HepG2 (cell line): ENCODE data around the gene BHLHE23. TPM values are rescaled to one million over a fixed set of nuclear protein-coding genes. Genes with fewer than 3 reads are reported as not detected.

ENCODE experiments used
- BCLAF1 ChIP-seq: fragments of 450-650 bp; IDR thresholded peaks from 2 replicates; pipeline ENCODE4 v1.6.1; 2017; ENCODE audit warnings: mild to moderate bottlenecking
- EZH2 ChIP-seq: conservative IDR thresholded peaks from 2 replicates; pipeline ENCODE4 v1.6.1; 2012; ENCODE audit warnings: mild to moderate bottlenecking, low read depth, low read length, moderate library complexity
- FOSL2 ChIP-seq: sonication (generic); formaldehyde crosslinking; IDR thresholded peaks from 2 replicates; pipeline ENCODE4 v1.4.0; 2020; ENCODE audit warnings: missing genetic modification reagents
- SRSF4 ChIP-seq: fragments of 200-400 bp; formaldehyde crosslinking; IDR thresholded peaks from one replicate; pipeline ENCODE4 v1.6.1; 2018; ENCODE audit warnings: mild to moderate bottlenecking, low read depth, low read length, moderate library complexity; ENCODE audit not compliant: poor library complexity, severe bottlenecking
- ZNF17 ChIP-seq: sonication (generic); formaldehyde crosslinking; IDR thresholded peaks from 2 replicates; pipeline ENCODE4 v1.5.0; 2020; ENCODE audit warnings: mild to moderate bottlenecking, missing genetic modification reagents
- ZNF564 ChIP-seq: sonication (generic); formaldehyde crosslinking; IDR thresholded peaks from 2 replicates; pipeline ENCODE4 v1.8.1; 2023; ENCODE audit warnings: mild to moderate bottlenecking, missing genetic modification reagents
- ZXDC ChIP-seq: sonication (generic); formaldehyde crosslinking; IDR thresholded peaks from 2 replicates; pipeline ENCODE4 v1.5.0; 2020; ENCODE audit warnings: mild to moderate bottlenecking, missing genetic modification reagents
- polyA plus RNA-seq, 8 experiments: library from polyadenylated mRNA; depleted of rRNA in 3 of 8; stranded (reverse) in 7 of 8; unstranded in 1 of 8; fragments of >200 nt; fragmentation: Illumina TruSeq in 4 of 8; extraction: Trizol in 4 of 8; gene quantifications; 2 replicates each; pipeline versions ENCODE4 v1.2.1 to v1.2.3, GENCODE V29; 2011 to 2016; ENCODE audit warnings: low read depth in 4 of 8, missing spikeins in 1 of 8, mixed read lengths in 1 of 8; ENCODE audit not compliant: insufficient read depth in 1 of 8
- total RNA-seq, 5 experiments: library from RNA; depleted of rRNA; stranded (reverse); fragments of >200 nt; fragmentation: Illumina TruSeq; extraction: Trizol; gene quantifications; 2 replicates each; pipeline ENCODE4 v1.2.3, GENCODE V29; 2016; ENCODE audit warnings: low read depth in 1 of 5

The BHLHE23 gene
- total and polyA plus RNA-seq, 2 of the 13 experiments (the other 11 are each of a cell fraction or from before 2014, with no cell fraction given) = not detected

- TF ChIP-seq FOSL2 (CRISPR knock-in tag) = no peak
- TF ChIP-seq EZH2 = no peak; the same call in 1 of the 2 replicates
- no peak for TF ChIP-seq BCLAF1
- no peak for TF ChIP-seq ZNF564 (CRISPR knock-in tag)
- no peak for TF ChIP-seq ZXDC (CRISPR knock-in tag)
- TF ChIP-seq SRSF4 = no peak
- TF ChIP-seq ZNF17 (CRISPR knock-in tag) = no peak
- TF ChIP-seq, all 625 proteins: peak for 4
Observed at GRCh38 chr20:63052571-63053431, 46.0 kb upstream of the BHLHE23 start (continued).
